Right renal pelvis (tissue), 4 donors: Measurements from ENCODE around the gene HGS. TPM values are rescaled to one million over a fixed set of nuclear protein-coding genes. Genes with fewer than 3 reads are reported as not detected.
"Not testable (repeated sequence)": the region's sequence is repeated elsewhere in the genome, so short reads cannot be mapped to it uniquely, and the experiment has no call there.

Experiments used
- DNase-seq, 4 donors: peaks; one replicate each; pipeline ENCODE4 v3.0.0-alpha.2; 2013; ENCODE audit warnings: low read depth in 4 of 4, low spot score in 3 of 4, missing footprints in 1 of 4
- polyA plus RNA-seq, 4 donors: library from polyadenylated mRNA; unstranded; fragments of 120-200 nt; gene quantifications; one replicate each; pipeline ENCODE4 v1.2.1, GENCODE V29; 2013; ENCODE audit not compliant: insufficient read length in 4 of 4

HGS gene
- polyA plus RNA-seq, 4 donors: 94.3 to 104 (median 98.0) TPM

DNA sequence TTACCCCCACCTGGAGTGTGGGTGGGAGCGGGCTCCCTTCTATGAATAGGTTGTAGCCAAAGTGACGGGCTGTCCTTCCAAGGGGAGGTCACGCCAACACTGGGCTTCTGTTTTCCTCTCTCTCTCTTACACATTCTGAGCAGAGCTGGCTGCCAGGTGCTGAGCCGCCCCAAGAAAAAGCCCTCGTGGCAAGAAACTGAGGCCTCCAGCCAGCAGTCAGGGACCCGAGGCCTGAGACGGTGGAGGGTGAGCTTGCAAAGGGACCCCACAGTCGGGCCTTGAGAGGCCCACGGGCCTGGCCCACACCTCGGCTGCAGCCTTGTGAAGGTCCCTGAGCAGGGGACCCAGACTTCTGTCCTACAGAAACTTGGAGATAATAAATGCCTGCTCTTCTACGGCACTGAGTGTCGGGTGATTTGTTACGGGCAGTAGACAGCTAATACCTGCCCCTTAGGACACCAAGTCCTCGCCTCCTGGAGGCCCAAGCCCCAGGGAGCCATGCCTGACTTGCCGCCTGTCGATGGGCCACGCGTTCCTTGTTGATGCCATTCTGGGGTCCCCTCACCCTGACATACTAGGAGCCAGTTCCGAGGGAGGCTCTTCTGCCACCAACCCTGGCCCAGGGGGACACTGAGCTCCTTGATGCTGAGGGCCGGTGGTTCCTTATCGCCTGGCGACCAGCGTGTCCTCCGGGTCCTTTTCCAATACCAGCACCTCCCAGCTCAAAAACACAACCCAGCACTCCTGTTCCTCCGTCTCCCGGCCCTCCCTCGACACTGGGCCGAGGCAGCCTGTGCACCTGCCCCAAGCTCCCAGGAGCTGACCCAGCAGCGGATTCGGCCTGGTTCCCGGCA is 54.4 kb downstream of the HGS start:
- DNase-seq: no peak

DNA sequence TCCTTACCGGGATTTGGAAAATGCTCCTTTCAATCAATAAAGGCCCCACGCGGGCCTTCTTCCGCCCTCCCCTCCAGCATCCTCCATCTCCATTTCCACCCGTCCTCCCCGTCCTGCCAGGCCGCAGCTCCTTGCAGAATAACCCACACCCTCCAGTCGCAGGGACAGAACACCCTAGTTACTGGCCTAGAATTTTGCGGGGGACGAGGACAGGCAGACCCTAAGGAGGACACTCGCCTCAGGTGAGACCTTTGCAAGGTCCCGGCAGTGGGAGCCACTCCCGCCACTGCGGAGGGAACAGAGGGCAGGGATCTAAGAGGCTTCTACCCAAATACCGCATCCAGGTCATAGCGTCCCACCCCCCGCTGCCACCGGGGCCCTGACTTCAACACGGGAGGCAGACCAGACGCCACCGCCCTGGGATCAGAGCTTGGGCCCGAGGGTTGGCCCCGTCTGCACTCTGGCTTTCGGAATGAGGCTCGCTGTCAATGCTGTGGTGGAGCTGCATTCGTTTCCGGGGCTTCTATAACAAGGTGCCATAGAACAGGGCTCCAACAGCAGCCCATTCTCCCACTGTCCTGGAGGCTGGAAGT is 55.1 kb downstream of the HGS start:
- DNase-seq: no peak

DNA sequence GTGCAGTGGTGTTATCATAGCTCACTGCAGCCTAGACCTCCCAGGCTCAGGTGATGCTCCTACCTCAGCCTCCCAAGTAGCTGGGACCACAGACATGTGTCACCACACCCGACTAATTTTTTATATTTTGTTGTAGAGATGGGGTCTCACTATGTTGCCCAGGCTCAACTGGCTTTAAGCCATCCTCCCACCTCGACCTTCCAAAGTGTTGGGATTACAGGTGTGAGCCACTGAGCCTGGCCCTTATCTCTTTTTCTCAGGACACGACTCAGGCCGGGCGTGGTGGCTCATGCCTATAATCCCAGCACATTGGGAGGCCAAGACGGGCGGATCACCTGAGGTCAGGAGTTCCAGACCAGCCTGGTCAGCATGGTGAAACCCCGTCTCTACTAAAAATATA is 55.8 kb downstream of the HGS start:
- DNase-seq: not testable (repeated sequence)

DNA sequence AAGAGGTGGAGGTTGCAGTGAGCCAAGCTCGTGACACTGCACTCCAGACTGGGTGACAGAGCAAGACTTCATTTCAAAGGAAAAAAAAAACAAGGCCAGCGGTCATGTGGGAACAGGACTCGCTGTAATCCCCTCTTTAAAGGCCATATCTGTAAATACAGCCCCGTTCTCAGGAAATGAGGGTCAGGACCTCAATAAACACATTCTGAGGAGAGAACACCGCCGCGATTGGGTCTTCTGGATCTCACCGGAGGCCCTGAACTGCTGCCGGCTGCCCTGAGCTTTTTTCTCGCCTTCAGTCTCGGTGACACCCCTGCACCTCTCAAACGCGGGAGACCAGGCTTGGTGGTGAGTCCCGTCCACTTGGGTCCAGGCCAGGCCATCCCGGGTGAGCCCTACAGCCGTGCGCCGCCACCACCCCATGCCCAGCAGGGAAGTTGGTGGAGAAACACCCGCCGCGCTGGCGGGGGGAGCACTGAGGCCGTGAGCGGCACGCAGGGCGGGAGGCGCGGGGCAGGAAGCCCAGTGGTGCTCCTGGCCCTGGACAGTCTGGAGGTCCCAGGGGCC is 56.7 kb downstream of the HGS start:
- DNase-seq: no peak

DNA sequence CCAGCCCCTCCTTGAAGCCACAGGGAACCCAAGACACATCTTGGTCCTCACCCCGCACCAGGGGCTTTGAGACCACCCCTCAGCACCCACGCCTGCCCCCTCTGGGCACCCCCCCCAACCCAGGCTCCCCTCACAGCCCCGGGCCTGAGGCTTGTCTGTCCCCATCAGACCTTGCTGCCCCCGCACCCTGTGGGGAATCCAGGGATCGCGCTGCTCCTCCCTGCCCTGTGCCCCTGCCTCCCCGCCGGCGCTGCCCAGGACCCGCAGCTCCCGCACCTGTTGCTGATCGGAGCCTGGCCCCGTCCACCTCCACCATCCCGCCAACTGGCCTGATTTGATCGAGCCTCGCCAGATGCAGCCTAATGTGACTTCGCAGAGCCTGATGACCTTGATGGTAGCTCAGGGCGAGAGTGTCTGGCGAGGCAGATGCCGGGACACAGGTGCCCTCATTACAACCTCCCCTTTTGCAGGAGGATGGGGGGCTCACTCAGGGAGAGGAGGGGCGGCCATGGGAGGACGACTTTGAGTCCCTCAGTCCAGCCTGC is 57.3 kb downstream of the HGS start:
- DNase-seq: no peak

DNA sequence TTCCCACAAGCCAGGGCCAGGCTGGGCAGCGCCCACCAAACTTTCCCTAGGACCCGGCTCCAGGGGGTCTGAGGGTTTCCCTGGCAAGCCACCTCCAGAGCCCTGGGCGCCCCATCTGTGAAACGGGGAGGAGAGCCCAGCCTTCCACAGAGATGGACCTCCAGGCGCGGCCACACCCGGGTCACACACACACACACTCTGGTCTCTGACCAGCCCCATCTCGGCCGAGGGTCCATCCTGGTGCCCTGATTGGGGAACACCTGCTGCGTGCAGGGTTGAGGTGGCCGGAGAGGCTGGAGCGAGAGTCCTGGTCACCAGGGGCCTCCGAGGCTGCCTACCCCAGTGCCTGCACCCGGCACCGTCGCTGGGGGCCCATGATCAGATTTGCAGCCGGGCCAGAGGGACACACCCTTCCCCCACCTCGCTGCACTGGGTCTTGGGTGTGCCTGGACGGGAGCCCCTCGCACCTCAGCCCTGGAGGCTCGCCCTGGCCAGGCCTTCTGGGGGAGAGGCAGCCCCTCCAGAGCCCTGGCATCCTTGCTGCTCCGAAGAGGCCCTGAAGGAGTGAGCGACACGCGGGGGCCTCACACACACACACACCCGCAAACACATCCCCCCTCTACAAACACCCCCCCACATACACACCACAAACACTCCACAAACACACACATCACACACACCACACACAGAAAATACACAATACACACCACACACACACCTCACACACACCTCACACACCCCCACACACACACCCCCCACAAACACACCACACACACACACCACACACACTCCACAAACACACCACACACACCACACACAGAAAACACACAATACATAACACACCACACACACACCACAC is 58.0 kb downstream of the HGS start:
- no peak for DNase-seq

Other genes with a start within 250 kb of the HGS start
- gene ACTG1, start 171.2 kb upstream of the HGS start, polyA plus RNA-seq: 1,000 to 10,000 TPM; 3,124 to 3,561 (median 3,180) TPM
- 1 to 10 TPM; 1.1 to 2.3 (median 1.6) TPM for gene FSCN2, start 155.6 kb upstream of the HGS start, polyA plus RNA-seq
- 10 to 100 TPM; 23.5 to 31.1 (median 25.0) TPM for gene FAAP100, start 131.7 kb upstream of the HGS start, polyA plus RNA-seq
- gene NPLOC4, start 46.9 kb upstream of the HGS start, polyA plus RNA-seq: 10 to 100 TPM; 53.1 to 60.3 (median 57.2) TPM
- 1 to 10 TPM; 2.5 to 5.0 (median 2.9) TPM for gene TSPAN10, start 46.8 kb upstream of the HGS start, polyA plus RNA-seq
- 10 to 100 TPM; 10.3 to 17.5 (median 15.2) TPM for gene PDE6G, start 27.5 kb upstream of the HGS start, polyA plus RNA-seq
- gene OXLD1, start 17.4 kb upstream of the HGS start, polyA plus RNA-seq: 10 to 100 TPM; 10.4 to 24.0 (median 15.9) TPM
- gene CCDC137, start 17.3 kb upstream of the HGS start, polyA plus RNA-seq: 10 to 100 TPM; 12.7 to 17.5 (median 14.1) TPM
- gene ARL16, start 214 bp upstream of the HGS start, polyA plus RNA-seq: 10 to 100 TPM; 36.9 to 49.1 (median 45.4) TPM
- 10 to 100 TPM; 41.0 to 68.1 (median 43.5) TPM for gene MRPL12, start 19.4 kb downstream of the HGS start, polyA plus RNA-seq
- gene SLC25A10, start 28.3 kb downstream of the HGS start, polyA plus RNA-seq: 10 to 100 TPM; 12.5 to 23.3 (median 13.4) TPM
- gene GCGR, start 120.1 kb downstream of the HGS start, polyA plus RNA-seq: 10 to 100 TPM in 3 of 4 donors, 1 to 10 TPM in 1; 8.4 to 15.5 (median 13.0) TPM
- gene MCRIP1, start 149.3 kb downstream of the HGS start, polyA plus RNA-seq: 100 to 1,000 TPM in 1 of 4 donors, 10 to 100 TPM in 3; 75.3 to 135 (median 90.1) TPM
- under 1 TPM in 3 of 4 donors, not detected in 1; 0.18 to 0.36 (median 0.26) TPM for gene PPP1R27, start 151.0 kb downstream of the HGS start, polyA plus RNA-seq
- gene P4HB, start 176.5 kb downstream of the HGS start, polyA plus RNA-seq: 100 to 1,000 TPM; 407 to 439 (median 410) TPM
- gene ARHGDIA, start 187.3 kb downstream of the HGS start, polyA plus RNA-seq: 100 to 1,000 TPM; 166 to 199 (median 195) TPM
- 10 to 100 TPM; 72.0 to 93.8 (median 79.3) TPM for gene ALYREF, start 207.6 kb downstream of the HGS start, polyA plus RNA-seq
- gene ANAPC11, start 207.7 kb downstream of the HGS start, polyA plus RNA-seq: 100 to 1,000 TPM in 1 of 4 donors, 10 to 100 TPM in 3; 64.7 to 120 (median 81.9) TPM
- gene NPB, start 218.2 kb downstream of the HGS start, polyA plus RNA-seq: under 1 TPM; 0.32 to 1.00 (median 0.48) TPM
- 10 to 100 TPM; 44.0 to 53.7 (median 46.6) TPM for gene PCYT2, start 227.4 kb downstream of the HGS start, polyA plus RNA-seq
- 10 to 100 TPM; 11.4 to 15.0 (median 13.1) TPM for gene SIRT7, start 234.2 kb downstream of the HGS start, polyA plus RNA-seq
- 10 to 100 TPM; 12.3 to 12.6 (median 12.3) TPM for gene MAFG, start 243.7 kb downstream of the HGS start, polyA plus RNA-seq